SU-DHL-6 (cell line): ENCODE measurements around the gene NCAPG2.
A peak's percentile ranks its signal among the peaks of the same experiment; 100 is the strongest.

Experiments
- EZH2phosphoT487 ChIP-seq: fragments of 200-600 bp; sonication (generic), shearing (Covaris generic); conservative IDR thresholded peaks from 2 replicates; pipeline ENCODE4 v1.6.1; 2018; ENCODE audit warnings: mild to moderate bottlenecking, antibody characterized with exemption, low read length, moderate library complexity, mixed read lengths
- TF ChIP-seq, protein P1 (sequence below): fragments of 200-600 bp; sonication (generic); IDR thresholded peaks from one replicate; pipeline ENCODE4 v1.5.1; 2017; ENCODE audit warnings: antibody characterized with exemption, mild to moderate bottlenecking, low read length, moderate library complexity; ENCODE audit not compliant: insufficient read depth, poor library complexity, severe bottlenecking

DNA sequence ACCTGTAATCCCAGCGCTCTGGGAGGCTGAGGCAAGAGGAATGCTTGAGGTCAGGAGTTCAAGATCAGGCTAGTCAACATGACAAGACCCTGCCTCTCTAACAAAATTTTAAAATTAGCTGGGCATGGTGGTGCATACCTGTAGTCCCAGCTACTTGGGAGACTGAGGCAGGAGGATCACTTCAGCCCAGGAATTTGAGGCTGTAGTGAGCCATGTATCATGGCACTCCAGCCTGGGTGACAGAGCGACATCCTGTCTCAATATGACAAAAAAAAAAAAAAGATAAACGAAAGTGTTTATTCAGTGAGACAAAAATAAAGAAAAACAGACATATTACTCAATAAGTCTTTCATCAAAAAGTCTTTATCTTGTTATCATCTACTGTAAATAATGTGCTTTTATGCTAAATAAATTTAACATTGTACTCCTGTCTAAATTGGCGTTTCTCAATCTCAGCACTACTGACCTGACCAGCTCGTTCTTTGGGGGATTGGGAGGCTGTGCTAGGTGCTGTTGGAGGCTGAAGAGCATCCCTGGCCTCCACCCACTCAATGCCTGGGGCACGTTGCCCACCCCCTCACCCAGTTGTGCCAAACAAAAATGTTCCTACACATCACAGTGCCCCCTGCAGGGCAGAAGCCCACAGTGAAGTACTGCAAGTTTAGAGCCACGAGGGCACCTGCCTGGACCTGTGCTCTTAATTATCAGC lies 57.7 kb downstream of the NCAPG2 start:
- TF ChIP-seq, protein P1, sequence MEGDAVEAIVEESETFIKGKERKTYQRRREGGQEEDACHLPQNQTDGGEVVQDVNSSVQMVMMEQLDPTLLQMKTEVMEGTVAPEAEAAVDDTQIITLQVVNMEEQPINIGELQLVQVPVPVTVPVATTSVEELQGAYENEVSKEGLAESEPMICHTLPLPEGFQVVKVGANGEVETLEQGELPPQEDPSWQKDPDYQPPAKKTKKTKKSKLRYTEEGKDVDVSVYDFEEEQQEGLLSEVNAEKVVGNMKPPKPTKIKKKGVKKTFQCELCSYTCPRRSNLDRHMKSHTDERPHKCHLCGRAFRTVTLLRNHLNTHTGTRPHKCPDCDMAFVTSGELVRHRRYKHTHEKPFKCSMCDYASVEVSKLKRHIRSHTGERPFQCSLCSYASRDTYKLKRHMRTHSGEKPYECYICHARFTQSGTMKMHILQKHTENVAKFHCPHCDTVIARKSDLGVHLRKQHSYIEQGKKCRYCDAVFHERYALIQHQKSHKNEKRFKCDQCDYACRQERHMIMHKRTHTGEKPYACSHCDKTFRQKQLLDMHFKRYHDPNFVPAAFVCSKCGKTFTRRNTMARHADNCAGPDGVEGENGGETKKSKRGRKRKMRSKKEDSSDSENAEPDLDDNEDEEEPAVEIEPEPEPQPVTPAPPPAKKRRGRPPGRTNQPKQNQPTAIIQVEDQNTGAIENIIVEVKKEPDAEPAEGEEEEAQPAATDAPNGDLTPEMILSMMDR: peak; percentile 48
- no peak for TF ChIP-seq EZH2phosphoT487
